ENCODE results near the gene CA12. TPM values are rescaled to one million over a fixed set of nuclear protein-coding genes. Genes with fewer than 3 reads are reported as not detected.

Gene CA12
- total and polyA plus RNA-seq, 10 of the 15 experiments (the other 5 are each of a cell fraction or from before 2014, with no cell fraction given), result 0.03 to 0.10 TPM; not detected in 8

- Histone ChIP-seq H4K20me1 (ENCODE audit: control insufficient read depth, insufficient read depth) (no peaks in the 10 kb centered on the region), H3K4me2 (ENCODE audit: control insufficient read depth, insufficient read depth) (no peak overlapping the region), H3K27me3 (replicated peaks in 1 of 2; ENCODE audit: control insufficient read depth in 2 of 2, insufficient read depth in 2 of 2, low read length in 1 of 2) (peaks cover 2 to 11% of the 10 kb centered on the region in 2 experiments; a peak in 3 of 4 replicates), H3K9ac (ENCODE audit: control insufficient read depth, insufficient read depth, low read length) (no peak overlapping the region), H3K27ac (ENCODE audit: control insufficient read depth, insufficient read depth) (no peak overlapping the region), H3K9me3 (replicated peaks; ENCODE audit: control insufficient read depth, insufficient read depth, low read length) (no peaks in the 10 kb centered on the region), H3K36me3 (ENCODE audit: control insufficient read depth in 2 of 2, insufficient read depth in 2 of 2, low read length in 1 of 2) (no peaks in the 10 kb centered on the region), H2AFZ (ENCODE audit: control insufficient read depth, low read depth, low read length) (no peak overlapping the region), H3K79me2 (ENCODE audit: control insufficient read depth, insufficient read depth, low read length) (no peaks in the 10 kb centered on the region), H3K4me1 (ENCODE audit: control insufficient read depth, insufficient read depth, low read length) (no peaks in the 10 kb centered on the region), H3K4me3 (no peak overlapping the region)
- ChIA-PET SMC1A (ENCODE audit: uncharacterized antibody, unreplicated experiment) (interaction anchor here (0.8 to 1.3 kb wide), 2 partner anchors 10 to 88 kb away, joined by 3 to 6 read pairs; no protein-coding TSS in a partner anchor), RAD21 (ENCODE audit: unreplicated experiment) (no interaction called here), POLR2A (no interaction called here), CTCF (interaction anchor here (0.8 to 1.2 kb wide), 3 partner anchors 10 to 23 kb away, joined by 3 to 5 read pairs (median 4); no protein-coding TSS in a partner anchor)
- DNase-seq (ENCODE audit: low read depth, low spot score) (no peak), ATAC-seq (no peak), FAIRE-seq (no peak)
- in situ Hi-C loops (cut with MboI) (no loop called here), intact Hi-C loops (cut with micrococcal nuclease; ENCODE audit: unreplicated experiment) (no loop called here)
- no peak for TF ChIP-seq RBBP5 (conservative IDR thresholded peaks at IDR 0.05)
- TF ChIP-seq BCL11A (IDR thresholded peaks at IDR 0.05; ENCODE audit: low read depth, low read length), result no peak
- TF ChIP-seq ZNF207 (IDR thresholded peaks at IDR 0.05; ENCODE audit: borderline replicate concordance), result no peak
- TF ChIP-seq TCF3 (IDR thresholded peaks at IDR 0.05; ENCODE audit: borderline replicate concordance, insufficient read depth, low read depth, low read length), result no peak
- no peak for TF ChIP-seq NR2C2 (IDR thresholded peaks at IDR 0.05; ENCODE audit: borderline replicate concordance, control insufficient read depth, insufficient read length, low read depth)
- no peak for TF ChIP-seq SPI1 (IDR thresholded peaks at IDR 0.05; ENCODE audit: borderline replicate concordance, insufficient read depth, low read depth, low read length)
- no peak for TF ChIP-seq JUND (IDR thresholded peaks at IDR 0.05; ENCODE audit: low read depth, low read length)
- TF ChIP-seq NFYA (IDR thresholded peaks at IDR 0.05; ENCODE audit: borderline replicate concordance, low read depth, low read length), result no peak
- no peak for TF ChIP-seq POU2F2 (IDR thresholded peaks at IDR 0.05; ENCODE audit: borderline replicate concordance, low read depth, low read length)
- TF ChIP-seq, protein P1, sequence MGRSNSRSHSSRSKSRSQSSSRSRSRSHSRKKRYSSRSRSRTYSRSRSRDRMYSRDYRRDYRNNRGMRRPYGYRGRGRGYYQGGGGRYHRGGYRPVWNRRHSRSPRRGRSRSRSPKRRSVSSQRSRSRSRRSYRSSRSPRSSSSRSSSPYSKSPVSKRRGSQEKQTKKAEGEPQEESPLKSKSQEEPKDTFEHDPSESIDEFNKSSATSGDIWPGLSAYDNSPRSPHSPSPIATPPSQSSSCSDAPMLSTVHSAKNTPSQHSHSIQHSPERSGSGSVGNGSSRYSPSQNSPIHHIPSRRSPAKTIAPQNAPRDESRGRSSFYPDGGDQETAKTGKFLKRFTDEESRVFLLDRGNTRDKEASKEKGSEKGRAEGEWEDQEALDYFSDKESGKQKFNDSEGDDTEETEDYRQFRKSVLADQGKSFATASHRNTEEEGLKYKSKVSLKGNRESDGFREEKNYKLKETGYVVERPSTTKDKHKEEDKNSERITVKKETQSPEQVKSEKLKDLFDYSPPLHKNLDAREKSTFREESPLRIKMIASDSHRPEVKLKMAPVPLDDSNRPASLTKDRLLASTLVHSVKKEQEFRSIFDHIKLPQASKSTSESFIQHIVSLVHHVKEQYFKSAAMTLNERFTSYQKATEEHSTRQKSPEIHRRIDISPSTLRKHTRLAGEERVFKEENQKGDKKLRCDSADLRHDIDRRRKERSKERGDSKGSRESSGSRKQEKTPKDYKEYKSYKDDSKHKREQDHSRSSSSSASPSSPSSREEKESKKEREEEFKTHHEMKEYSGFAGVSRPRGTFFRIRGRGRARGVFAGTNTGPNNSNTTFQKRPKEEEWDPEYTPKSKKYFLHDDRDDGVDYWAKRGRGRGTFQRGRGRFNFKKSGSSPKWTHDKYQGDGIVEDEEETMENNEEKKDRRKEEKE (IDR thresholded peaks at IDR 0.05), result no peak
- TF ChIP-seq TARDBP (IDR thresholded peaks at IDR 0.05; ENCODE audit: borderline replicate concordance), result no peak
- no peak for TF ChIP-seq BHLHE40 (IDR thresholded peaks at IDR 0.05; ENCODE audit: borderline replicate concordance in 1 of 2, low read depth in 2 of 2, low read length in 1 of 2)
- TF ChIP-seq SUPT20H (IDR thresholded peaks at IDR 0.05; ENCODE audit: borderline replicate concordance, control insufficient read depth, low read depth, low read length), result no peak
- no peak for TF ChIP-seq RCOR1 (conservative IDR thresholded peaks at IDR 0.05; ENCODE audit: low read depth, low read length)
- TF ChIP-seq RAD51 (IDR thresholded peaks at IDR 0.05), result no peak
- TF ChIP-seq, protein P2, sequence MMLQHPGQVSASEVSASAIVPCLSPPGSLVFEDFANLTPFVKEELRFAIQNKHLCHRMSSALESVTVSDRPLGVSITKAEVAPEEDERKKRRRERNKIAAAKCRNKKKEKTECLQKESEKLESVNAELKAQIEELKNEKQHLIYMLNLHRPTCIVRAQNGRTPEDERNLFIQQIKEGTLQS (IDR thresholded peaks at IDR 0.05; ENCODE audit: borderline replicate concordance, extremely low read depth, low read depth, low read length), result no peak
- WGBS (ENCODE audit: insufficient coverage, insufficient replicate concordance, low lambda C conversion rate, missing lambda C conversion rate), result 0% methylated on average over 2 of the region's 2 CpGs
- BruUV-seq (replicated peaks), result no TSS peak
These were observed 2.0 kb downstream of the CA12 start for GRCh38 chr15:63379492-63380150.
